ENCODE results near the gene PAPPA.

GRCh38 chr9:116337015-116337414 lies 183.4 kb downstream of the PAPPA start:
- TF ChIP-seq CTCF (conservative IDR thresholded peaks at IDR 0.05; ENCODE audit: low read length) (no peak), EZH2phosphoT487 (IDR thresholded peaks at IDR 0.05; ENCODE audit: borderline replicate concordance) (no peak)
